Right atrium auricular region (tissue), 2 donors: ENCODE results near the gene DRAXIN. TPM values are rescaled to one million over a fixed set of nuclear protein-coding genes. Genes with fewer than 3 reads are reported as not detected.

ENCODE experiments used
- DNase-seq: peaks from one replicate; pipeline ENCODE4 v3.0.0-alpha.2; 2019; ENCODE audit warnings: low spot score
- H3K27ac ChIP-seq, 2 donors: fragments of 200-600 bp; sonication (generic); 1 replicate in 1 of 2; 2 replicates in 1 of 2; pipeline ENCODE4 v1.5.1; 2016 to 2019
- H3K27me3 ChIP-seq, 2 donors: fragments of 200-600 bp; sonication (generic); one replicate each; pipeline versions ENCODE4 v1.5.1 to v1.6.0; 2017 to 2019
- H3K36me3 ChIP-seq: fragments of 200-600 bp; sonication (generic); one replicate; pipeline ENCODE4 v1.5.1; 2016
- H3K4me1 ChIP-seq, 2 donors: fragments of 200-600 bp; sonication (generic); one replicate each; pipeline versions ENCODE4 v1.5.1 to v1.6.0; 2017 to 2019
- H3K4me3 ChIP-seq, 2 donors: fragments of 200-600 bp; sonication (generic); 1 replicate in 1 of 2; 2 replicates in 1 of 2; pipeline ENCODE4 v1.5.1; 2017 to 2019; ENCODE audit warnings: mild to moderate bottlenecking in 1 of 2, moderate library complexity in 1 of 2
- H3K9me3 ChIP-seq, 2 donors: fragments of 200-600 bp; sonication (generic); one replicate each; pipeline ENCODE4 v1.5.1; 2019
- CTCF ChIP-seq, 2 donors: fragments of 200-600 bp; sonication (generic); IDR thresholded peaks; one replicate each; pipeline ENCODE4 v1.5.1; 2019; ENCODE audit warnings: antibody characterized with exemption in 2 of 2
- total RNA-seq, 2 donors: library from RNA; depleted of rRNA; stranded (reverse); fragments of >200 nt; gene quantifications; one replicate each; pipeline ENCODE4 v1.1.0, GENCODE V29; 2016

DRAXIN gene
- total RNA-seq, 2 donors from 2014 or later: not detected

GRCh38 chr1:11678442-11678841 is 13.1 kb upstream of the DRAXIN start:
- DNase-seq: no peak
- no peak for TF ChIP-seq CTCF (IDR thresholded peaks at IDR 0.05)
- Histone ChIP-seq H3K9me3 (no peaks in the 10 kb centered on the region), H3K36me3 (peaks cover 23% of the 10 kb centered on the region), H3K27me3 (no peaks in the 10 kb centered on the region), H3K27ac (no peak overlapping the region), H3K4me3 (no peak overlapping the region), H3K4me1 (peaks cover 0 to 13% of the 10 kb centered on the region in 2 donors)

GRCh38 chr1:11680270-11681070 is 11.0 kb upstream of the DRAXIN start:
- H3K27ac ChIP-seq: peak overlapping the region; percentile 84
- peaks cover 8% of the 10 kb centered on the region for H3K36me3 ChIP-seq
- TF ChIP-seq CTCF (IDR thresholded peaks at IDR 0.05): no peak
- peaks cover 0 to 13% of the 10 kb centered on the region in 2 donors for H3K4me1 ChIP-seq
- H3K27me3 ChIP-seq: no peaks in the 10 kb centered on the region
- peak overlapping the region; percentile 73 to 91 for H3K4me3 ChIP-seq
- no peaks in the 10 kb centered on the region for H3K9me3 ChIP-seq
- no peak for DNase-seq

- Histone ChIP-seq H3K27me3 (no peaks in the 10 kb centered on the region), H3K36me3 (peaks cover 6% of the 10 kb centered on the region), H3K4me3 (peak within 1 kb of the TSS; percentile 73 to 91), H3K27ac (peak within 1 kb of the TSS; percentile 84), H3K4me1 (peaks cover 0 to 13% of the 10 kb centered on the region in 2 donors), H3K9me3 (no peaks in the 10 kb centered on the region)
- peak in 1 of 2 donors; percentile 28 for TF ChIP-seq CTCF (IDR thresholded peaks at IDR 0.05)
- DNase-seq: peak; percentile 69
Observed at GRCh38 chr1:11681071-11681771, 10.3 kb upstream of the DRAXIN start, which contains the start of gene MAD2L2. Gene MAD2L2, minus strand, starts transcription at chr1:11681148. Its CDS starts 547 bp downstream, at chr1:11680601.

GRCh38 chr1:11682287-11682771 is 9.2 kb upstream of the DRAXIN start:
- no peak for TF ChIP-seq CTCF (IDR thresholded peaks at IDR 0.05)
- no peaks in the 10 kb centered on the region for H3K27me3 ChIP-seq
- H3K27ac ChIP-seq: no peak overlapping the region
- no peaks in the 10 kb centered on the region for H3K9me3 ChIP-seq
- no peak for DNase-seq
- H3K4me3 ChIP-seq: no peak overlapping the region
- peaks cover 0 to 13% of the 10 kb centered on the region in 2 donors for H3K4me1 ChIP-seq
- H3K36me3 ChIP-seq: no peaks in the 10 kb centered on the region

- H3K36me3 ChIP-seq: no peaks in the 10 kb centered on the region
- peaks cover 0 to 13% of the 10 kb centered on the region in 2 donors for H3K4me1 ChIP-seq
- no peak for TF ChIP-seq CTCF (IDR thresholded peaks at IDR 0.05)
- H3K4me3 ChIP-seq: no peak overlapping the region
- no peak for DNase-seq
- H3K27me3 ChIP-seq: no peaks in the 10 kb centered on the region
- H3K27ac ChIP-seq: no peak overlapping the region
- H3K9me3 ChIP-seq: no peaks in the 10 kb centered on the region
Observed at GRCh38 chr1:11682799-11683198, 8.7 kb upstream of the DRAXIN start.
